Suprapubic skin (tissue), 4 donors: Measurements from ENCODE around the gene KCNH6.

ENCODE experiments used
- EP300 ChIP-seq: sonication (generic); formaldehyde crosslinking; IDR thresholded peaks from one replicate; pipeline ENCODE4 v1.6.1; 2017; ENCODE audit warnings: antibody characterized with exemption
- POLR2A ChIP-seq, 2 donors: fragments of 450-650 bp; IDR thresholded peaks; one replicate each; pipeline ENCODE4 v1.6.1; 2017; ENCODE audit warnings: antibody characterized with exemption in 2 of 2, mild to moderate bottlenecking in 2 of 2, moderate library complexity in 2 of 2
- POLR2AphosphoS5 ChIP-seq, 3 donors: sonication (generic); formaldehyde crosslinking; IDR thresholded peaks; one replicate each; pipeline ENCODE4 v1.6.1; 2017; ENCODE audit warnings: antibody characterized with exemption in 3 of 3
- TF ChIP-seq, protein P1 (sequence below), 2 donors: fragments of 200-600 bp in 1 of 2; fragments of 450-650 bp in 1 of 2; sonication (generic) in 1 of 2; IDR thresholded peaks; one replicate each; pipeline ENCODE4 v1.5.1; 2016 to 2019; ENCODE audit warnings: antibody characterized with exemption in 2 of 2, mild to moderate bottlenecking in 1 of 2, moderate library complexity in 1 of 2

DNA sequence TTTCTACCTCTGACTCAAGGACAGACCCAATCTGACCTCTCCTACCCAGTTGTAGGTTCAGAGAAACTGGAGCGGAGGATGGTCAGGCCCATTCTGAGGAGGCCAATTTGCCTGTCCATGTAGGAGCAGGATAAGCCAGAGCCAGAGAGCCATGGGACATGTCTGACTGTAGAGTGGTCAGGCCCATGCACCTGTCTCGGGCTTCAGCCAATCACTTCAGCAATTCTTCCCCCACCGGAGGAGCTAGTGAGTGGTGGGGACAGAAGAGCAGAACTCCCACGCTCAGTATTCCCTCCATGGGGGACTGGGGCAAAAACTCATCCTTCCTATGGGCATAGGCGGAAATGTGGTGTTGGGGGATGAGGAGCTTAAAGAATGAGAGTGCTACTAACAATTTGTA is 41.4 kb downstream of the KCNH6 start:
- TF ChIP-seq, protein P1, sequence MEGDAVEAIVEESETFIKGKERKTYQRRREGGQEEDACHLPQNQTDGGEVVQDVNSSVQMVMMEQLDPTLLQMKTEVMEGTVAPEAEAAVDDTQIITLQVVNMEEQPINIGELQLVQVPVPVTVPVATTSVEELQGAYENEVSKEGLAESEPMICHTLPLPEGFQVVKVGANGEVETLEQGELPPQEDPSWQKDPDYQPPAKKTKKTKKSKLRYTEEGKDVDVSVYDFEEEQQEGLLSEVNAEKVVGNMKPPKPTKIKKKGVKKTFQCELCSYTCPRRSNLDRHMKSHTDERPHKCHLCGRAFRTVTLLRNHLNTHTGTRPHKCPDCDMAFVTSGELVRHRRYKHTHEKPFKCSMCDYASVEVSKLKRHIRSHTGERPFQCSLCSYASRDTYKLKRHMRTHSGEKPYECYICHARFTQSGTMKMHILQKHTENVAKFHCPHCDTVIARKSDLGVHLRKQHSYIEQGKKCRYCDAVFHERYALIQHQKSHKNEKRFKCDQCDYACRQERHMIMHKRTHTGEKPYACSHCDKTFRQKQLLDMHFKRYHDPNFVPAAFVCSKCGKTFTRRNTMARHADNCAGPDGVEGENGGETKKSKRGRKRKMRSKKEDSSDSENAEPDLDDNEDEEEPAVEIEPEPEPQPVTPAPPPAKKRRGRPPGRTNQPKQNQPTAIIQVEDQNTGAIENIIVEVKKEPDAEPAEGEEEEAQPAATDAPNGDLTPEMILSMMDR (IDR thresholded peaks at IDR 0.05), result no peak
- TF ChIP-seq POLR2A (IDR thresholded peaks at IDR 0.05) (no peak), POLR2AphosphoS5 (IDR thresholded peaks at IDR 0.05) (no peak), EP300 (no peak)
